Measurements from ENCODE around the gene LRP1B. TPM values are rescaled to one million over a fixed set of nuclear protein-coding genes. Genes with fewer than 3 reads are reported as not detected.

Gene LRP1B
- total and polyA plus RNA-seq, 4 donors: 0.01 to 0.84 (median 0.17) TPM

DNA sequence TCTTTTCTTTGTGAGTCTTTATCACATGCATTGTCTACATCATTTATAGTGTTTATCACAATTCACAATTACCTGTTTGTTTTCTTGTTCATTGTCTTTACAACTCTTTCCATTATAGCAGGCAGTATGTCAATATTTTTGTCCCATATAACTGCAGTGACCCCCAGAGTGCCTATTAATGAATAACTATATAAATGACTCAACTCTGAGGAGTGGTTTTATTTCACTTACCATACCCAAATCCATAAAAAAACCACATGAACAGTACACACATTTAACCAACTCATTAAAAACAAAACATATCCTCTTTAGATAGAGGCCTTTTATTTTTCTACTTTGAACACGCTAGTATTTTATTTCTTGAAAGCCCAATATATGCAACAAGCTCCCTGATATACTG lies 1931.5 kb downstream of the LRP1B start:
- Histone ChIP-seq H3K27ac (ENCODE audit: low read depth in 1 of 2, low read length in 2 of 2) (no peak overlapping the region), H3K9ac (ENCODE audit: low read depth in 1 of 2, low read length in 2 of 2) (no peak overlapping the region), H3K27me3 (ENCODE audit: control insufficient read depth in 4 of 4, insufficient read depth in 4 of 4, low read length in 3 of 4) (no peaks in the 10 kb centered on the region), H3K4me3 (ENCODE audit: low read depth in 1 of 3, low read length in 3 of 3) (no peak overlapping the region), H3K36me3 (ENCODE audit: control insufficient read depth in 4 of 4, insufficient read depth in 3 of 4, low read depth in 1 of 4, low read length in 3 of 4) (no peaks in the 10 kb centered on the region), H3K4me1 (ENCODE audit: control insufficient read depth in 4 of 4, insufficient read depth in 4 of 4, low read length in 3 of 4) (no peaks in the 10 kb centered on the region), H3K9me3 (ENCODE audit: control insufficient read depth in 4 of 4, low read length in 3 of 4) (no peaks in the 10 kb centered on the region)
- no peak for DNase-seq (ENCODE audit: low spot score)
- WGBS: 41% methylated on average over 1 of the region's 1 CpG
- no peak for TF ChIP-seq JUND (IDR thresholded peaks at IDR 0.05)
- TF ChIP-seq YY1 (IDR thresholded peaks at IDR 0.05): no peak
- no peak for TF ChIP-seq SP1 (IDR thresholded peaks at IDR 0.05)
- TF ChIP-seq, protein P1, sequence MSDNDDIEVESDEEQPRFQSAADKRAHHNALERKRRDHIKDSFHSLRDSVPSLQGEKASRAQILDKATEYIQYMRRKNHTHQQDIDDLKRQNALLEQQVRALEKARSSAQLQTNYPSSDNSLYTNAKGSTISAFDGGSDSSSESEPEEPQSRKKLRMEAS (IDR thresholded peaks at IDR 0.05): no peak
- TF ChIP-seq, protein P2, sequence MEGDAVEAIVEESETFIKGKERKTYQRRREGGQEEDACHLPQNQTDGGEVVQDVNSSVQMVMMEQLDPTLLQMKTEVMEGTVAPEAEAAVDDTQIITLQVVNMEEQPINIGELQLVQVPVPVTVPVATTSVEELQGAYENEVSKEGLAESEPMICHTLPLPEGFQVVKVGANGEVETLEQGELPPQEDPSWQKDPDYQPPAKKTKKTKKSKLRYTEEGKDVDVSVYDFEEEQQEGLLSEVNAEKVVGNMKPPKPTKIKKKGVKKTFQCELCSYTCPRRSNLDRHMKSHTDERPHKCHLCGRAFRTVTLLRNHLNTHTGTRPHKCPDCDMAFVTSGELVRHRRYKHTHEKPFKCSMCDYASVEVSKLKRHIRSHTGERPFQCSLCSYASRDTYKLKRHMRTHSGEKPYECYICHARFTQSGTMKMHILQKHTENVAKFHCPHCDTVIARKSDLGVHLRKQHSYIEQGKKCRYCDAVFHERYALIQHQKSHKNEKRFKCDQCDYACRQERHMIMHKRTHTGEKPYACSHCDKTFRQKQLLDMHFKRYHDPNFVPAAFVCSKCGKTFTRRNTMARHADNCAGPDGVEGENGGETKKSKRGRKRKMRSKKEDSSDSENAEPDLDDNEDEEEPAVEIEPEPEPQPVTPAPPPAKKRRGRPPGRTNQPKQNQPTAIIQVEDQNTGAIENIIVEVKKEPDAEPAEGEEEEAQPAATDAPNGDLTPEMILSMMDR (IDR thresholded peaks at IDR 0.05; ENCODE audit: low read depth, low read length, missing input control): no peak
- TF ChIP-seq, protein P3, sequence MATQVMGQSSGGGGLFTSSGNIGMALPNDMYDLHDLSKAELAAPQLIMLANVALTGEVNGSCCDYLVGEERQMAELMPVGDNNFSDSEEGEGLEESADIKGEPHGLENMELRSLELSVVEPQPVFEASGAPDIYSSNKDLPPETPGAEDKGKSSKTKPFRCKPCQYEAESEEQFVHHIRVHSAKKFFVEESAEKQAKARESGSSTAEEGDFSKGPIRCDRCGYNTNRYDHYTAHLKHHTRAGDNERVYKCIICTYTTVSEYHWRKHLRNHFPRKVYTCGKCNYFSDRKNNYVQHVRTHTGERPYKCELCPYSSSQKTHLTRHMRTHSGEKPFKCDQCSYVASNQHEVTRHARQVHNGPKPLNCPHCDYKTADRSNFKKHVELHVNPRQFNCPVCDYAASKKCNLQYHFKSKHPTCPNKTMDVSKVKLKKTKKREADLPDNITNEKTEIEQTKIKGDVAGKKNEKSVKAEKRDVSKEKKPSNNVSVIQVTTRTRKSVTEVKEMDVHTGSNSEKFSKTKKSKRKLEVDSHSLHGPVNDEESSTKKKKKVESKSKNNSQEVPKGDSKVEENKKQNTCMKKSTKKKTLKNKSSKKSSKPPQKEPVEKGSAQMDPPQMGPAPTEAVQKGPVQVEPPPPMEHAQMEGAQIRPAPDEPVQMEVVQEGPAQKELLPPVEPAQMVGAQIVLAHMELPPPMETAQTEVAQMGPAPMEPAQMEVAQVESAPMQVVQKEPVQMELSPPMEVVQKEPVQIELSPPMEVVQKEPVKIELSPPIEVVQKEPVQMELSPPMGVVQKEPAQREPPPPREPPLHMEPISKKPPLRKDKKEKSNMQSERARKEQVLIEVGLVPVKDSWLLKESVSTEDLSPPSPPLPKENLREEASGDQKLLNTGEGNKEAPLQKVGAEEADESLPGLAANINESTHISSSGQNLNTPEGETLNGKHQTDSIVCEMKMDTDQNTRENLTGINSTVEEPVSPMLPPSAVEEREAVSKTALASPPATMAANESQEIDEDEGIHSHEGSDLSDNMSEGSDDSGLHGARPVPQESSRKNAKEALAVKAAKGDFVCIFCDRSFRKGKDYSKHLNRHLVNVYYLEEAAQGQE (IDR thresholded peaks at IDR 0.05): no peak
- TF ChIP-seq, protein P4, sequence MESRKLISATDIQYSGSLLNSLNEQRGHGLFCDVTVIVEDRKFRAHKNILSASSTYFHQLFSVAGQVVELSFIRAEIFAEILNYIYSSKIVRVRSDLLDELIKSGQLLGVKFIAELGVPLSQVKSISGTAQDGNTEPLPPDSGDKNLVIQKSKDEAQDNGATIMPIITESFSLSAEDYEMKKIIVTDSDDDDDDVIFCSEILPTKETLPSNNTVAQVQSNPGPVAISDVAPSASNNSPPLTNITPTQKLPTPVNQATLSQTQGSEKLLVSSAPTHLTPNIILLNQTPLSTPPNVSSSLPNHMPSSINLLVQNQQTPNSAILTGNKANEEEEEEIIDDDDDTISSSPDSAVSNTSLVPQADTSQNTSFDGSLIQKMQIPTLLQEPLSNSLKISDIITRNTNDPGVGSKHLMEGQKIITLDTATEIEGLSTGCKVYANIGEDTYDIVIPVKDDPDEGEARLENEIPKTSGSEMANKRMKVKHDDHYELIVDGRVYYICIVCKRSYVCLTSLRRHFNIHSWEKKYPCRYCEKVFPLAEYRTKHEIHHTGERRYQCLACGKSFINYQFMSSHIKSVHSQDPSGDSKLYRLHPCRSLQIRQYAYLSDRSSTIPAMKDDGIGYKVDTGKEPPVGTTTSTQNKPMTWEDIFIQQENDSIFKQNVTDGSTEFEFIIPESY (IDR thresholded peaks at IDR 0.05): no peak

DNA sequence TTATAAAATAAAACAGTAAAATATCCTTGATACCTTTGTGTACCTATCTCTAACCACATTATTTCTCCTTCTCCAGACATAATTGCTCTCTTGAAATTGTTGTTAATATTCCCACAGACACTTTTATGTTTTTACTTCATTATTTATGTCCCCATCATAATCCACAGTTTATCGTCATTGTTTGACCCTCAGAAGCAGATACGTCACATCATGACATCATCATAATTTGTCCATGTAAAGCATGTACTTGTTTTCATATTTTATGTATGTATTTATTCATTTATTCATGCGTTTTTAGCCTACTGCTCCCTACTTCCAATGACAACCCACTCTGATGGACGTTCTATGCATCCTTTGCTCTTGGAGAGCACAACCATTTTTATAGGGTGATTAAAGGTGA lies 1943.7 kb downstream of the LRP1B start:
- H3K27me3 ChIP-seq (ENCODE audit: control insufficient read depth in 4 of 4, insufficient read depth in 4 of 4, low read length in 3 of 4): peaks cover 0 to 7% (median 0%) of the 10 kb centered on the region in 4 donors
- H3K9ac ChIP-seq (ENCODE audit: low read depth in 1 of 2, low read length in 2 of 2): no peak overlapping the region
- no peak for DNase-seq (ENCODE audit: low spot score)
- 68% methylated on average over 4 of the region's 4 CpGs for WGBS
- H3K4me1 ChIP-seq (ENCODE audit: control insufficient read depth in 4 of 4, insufficient read depth in 4 of 4, low read length in 3 of 4): no peaks in the 10 kb centered on the region
- H3K36me3 ChIP-seq (ENCODE audit: control insufficient read depth in 4 of 4, insufficient read depth in 3 of 4, low read depth in 1 of 4, low read length in 3 of 4): no peaks in the 10 kb centered on the region
- H3K27ac ChIP-seq (ENCODE audit: low read depth in 1 of 2, low read length in 2 of 2): no peak overlapping the region
- H3K9me3 ChIP-seq (ENCODE audit: control insufficient read depth in 4 of 4, low read length in 3 of 4): no peaks in the 10 kb centered on the region
- TF ChIP-seq RAD21 (IDR thresholded peaks at IDR 0.05) (no peak), RXRA (IDR thresholded peaks at IDR 0.05) (no peak)
- no peak overlapping the region for H3K4me3 ChIP-seq (ENCODE audit: low read depth in 1 of 3, low read length in 3 of 3)

DNA sequence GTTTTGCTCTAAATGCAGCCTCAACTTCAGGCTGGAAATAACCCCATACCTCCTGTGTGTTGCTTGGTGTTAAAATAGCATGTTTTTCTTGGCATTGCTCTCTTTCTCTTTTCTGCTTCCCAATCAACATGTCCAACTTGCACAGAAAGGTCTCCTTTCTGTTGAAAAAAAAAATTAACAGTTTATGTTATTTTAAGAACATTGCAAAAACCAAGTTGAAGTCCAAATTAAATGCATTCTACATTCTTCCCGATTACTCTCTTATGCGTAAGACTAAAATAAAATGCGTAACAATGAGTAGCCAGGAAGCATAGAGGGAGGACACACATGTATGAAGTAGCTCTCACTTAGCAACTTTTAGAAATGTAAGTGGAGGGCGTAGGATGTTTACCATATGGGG lies 1944.5 kb downstream of the LRP1B start:
- no peaks in the 10 kb centered on the region for H3K9me3 ChIP-seq (ENCODE audit: control insufficient read depth in 4 of 4, low read length in 3 of 4)
- DNase-seq (ENCODE audit: low spot score): no peak
- no peak overlapping the region for H3K9ac ChIP-seq (ENCODE audit: low read depth in 1 of 2, low read length in 2 of 2)
- no peaks in the 10 kb centered on the region for H3K4me1 ChIP-seq (ENCODE audit: control insufficient read depth in 4 of 4, insufficient read depth in 4 of 4, low read length in 3 of 4)
- H3K36me3 ChIP-seq (ENCODE audit: control insufficient read depth in 4 of 4, insufficient read depth in 3 of 4, low read depth in 1 of 4, low read length in 3 of 4): no peaks in the 10 kb centered on the region
- no peak overlapping the region for H3K27ac ChIP-seq (ENCODE audit: low read depth in 1 of 2, low read length in 2 of 2)
- H3K4me3 ChIP-seq (ENCODE audit: low read depth in 1 of 3, low read length in 3 of 3): no peak overlapping the region
- H3K27me3 ChIP-seq (ENCODE audit: control insufficient read depth in 4 of 4, insufficient read depth in 4 of 4, low read length in 3 of 4): peaks cover 0 to 7% (median 0%) of the 10 kb centered on the region in 4 donors
- 75% methylated on average over 4 of the region's 4 CpGs for WGBS
- no peak for TF ChIP-seq NR2F2 (IDR thresholded peaks at IDR 0.05)
- no peak for TF ChIP-seq FOXA2 (IDR thresholded peaks at IDR 0.05)
- TF ChIP-seq, protein P3 (IDR thresholded peaks at IDR 0.05): no peak
- TF ChIP-seq TAF1 (conservative IDR thresholded peaks at IDR 0.05): no peak
- no peak for TF ChIP-seq RAD21 (IDR thresholded peaks at IDR 0.05)
- TF ChIP-seq YY1 (IDR thresholded peaks at IDR 0.05): no peak
